Superior temporal gyrus (tissue), 1 donor: ENCODE data around the gene SLC12A7.
A peak's percentile ranks its signal among the peaks of the same experiment; 100 is the strongest.
"Not testable (repeated sequence)": the region's sequence is repeated elsewhere in the genome, so short reads cannot be mapped to it uniquely, and the experiment has no call there.

Experiments
- DNase-seq: peaks from one replicate; pipeline ENCODE4 v3.0.0-alpha.2; 2016; ENCODE audit errors: extremely low spot score

Gene SLC12A7

DNA sequence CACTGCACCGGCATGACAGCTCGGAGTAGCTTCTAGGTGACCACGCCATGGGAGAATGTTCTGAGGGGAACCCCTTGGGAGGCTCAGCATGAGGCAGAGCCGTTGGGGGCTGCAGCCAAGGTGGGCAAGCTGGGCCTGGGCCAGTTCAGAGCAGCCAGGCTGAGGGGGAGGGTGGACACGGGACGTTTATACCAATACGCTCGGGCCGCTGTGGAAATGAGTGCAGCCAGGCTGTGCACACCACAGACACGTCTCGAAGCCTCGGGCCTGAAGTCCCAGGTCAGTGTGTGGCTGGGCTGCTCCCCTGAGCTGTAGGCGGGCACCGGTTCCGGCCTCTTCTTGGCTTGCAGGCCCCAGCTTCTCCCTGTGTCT is 28.9 kb upstream of the SLC12A7 start:
- no peak for DNase-seq

DNA sequence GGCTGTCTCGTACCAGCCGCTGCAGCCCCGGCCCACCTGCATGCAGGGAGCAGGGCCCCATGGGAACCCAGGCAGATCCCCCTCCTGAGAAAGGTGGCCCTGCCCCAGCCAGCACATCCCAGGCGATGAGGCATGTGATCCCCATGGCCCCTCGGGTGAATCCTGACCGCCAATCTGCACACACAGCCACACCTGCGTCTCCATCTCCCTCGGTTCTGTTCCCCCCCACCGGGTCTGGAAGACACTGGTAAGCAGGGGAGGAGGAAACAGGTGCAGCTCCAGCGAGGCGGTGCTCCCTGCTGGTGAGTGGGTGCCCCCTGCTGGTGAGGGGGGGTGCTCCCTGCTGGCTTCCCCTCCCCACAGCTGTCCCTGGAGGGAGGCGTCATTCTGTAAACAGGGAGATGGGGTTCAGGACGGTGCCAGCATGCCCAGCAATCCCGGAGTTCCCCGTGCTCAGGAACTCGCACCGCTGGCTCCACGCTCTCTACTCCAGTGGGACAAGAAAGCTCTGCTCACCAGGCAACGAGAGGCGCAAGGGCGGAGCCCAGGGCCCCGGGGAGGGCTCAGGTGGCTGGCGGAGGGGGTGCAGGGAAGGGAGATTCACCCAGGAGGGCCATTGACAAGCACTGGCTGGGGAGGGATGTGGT is 28.4 kb upstream of the SLC12A7 start:
- peak; percentile 24 for DNase-seq

DNA sequence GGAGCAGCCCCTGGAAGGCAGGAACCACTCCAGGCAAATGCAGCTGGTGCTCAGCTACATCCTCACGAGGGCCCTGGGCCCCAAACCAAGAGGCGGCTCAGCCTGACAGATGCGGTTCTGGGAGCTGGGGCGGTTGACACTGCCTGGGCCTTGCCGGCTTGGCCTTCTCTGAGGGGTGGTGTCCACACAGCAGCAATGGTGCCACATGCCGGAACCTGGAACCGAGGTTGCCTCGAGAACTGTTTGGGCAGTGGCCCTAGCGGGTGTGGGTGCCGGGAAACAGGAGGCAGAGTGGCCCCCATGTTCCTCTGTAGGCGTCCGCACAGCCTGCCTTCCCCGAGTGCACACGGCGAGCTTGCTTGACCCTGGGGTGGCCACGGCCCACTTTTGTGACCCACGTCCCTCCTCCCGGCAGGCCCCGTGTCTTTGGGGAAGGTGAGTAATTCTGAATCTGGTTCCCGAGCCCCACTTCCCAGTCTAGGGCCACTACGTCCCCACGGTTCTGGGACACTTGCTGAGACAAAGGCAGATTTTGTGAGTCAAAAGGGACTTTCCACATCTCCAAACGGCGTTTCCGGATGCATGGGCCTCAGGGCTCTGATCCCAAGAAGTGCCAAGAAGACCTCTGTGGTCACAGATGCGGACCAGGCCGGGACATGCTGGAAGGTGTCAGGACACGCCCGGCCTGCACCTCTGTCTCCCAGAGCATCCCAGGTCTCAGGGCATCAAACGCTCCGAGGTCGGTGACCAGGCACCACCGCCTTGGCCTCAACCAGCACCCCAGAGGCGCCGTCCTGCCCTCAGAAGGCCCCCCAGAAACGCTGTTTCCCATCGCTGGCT is 27.7 kb upstream of the SLC12A7 start:
- no peak for DNase-seq

GRCh38 chr5:1138445-1139245 is 26.8 kb upstream of the SLC12A7 start:
- DNase-seq = no peak

- no peak for DNase-seq
Measured at GRCh38 chr5:1137567-1138444, 25.9 kb upstream of the SLC12A7 start.

- no peak for DNase-seq
Measured at GRCh38 chr5:1136814-1137213, 25.0 kb upstream of the SLC12A7 start.

DNA sequence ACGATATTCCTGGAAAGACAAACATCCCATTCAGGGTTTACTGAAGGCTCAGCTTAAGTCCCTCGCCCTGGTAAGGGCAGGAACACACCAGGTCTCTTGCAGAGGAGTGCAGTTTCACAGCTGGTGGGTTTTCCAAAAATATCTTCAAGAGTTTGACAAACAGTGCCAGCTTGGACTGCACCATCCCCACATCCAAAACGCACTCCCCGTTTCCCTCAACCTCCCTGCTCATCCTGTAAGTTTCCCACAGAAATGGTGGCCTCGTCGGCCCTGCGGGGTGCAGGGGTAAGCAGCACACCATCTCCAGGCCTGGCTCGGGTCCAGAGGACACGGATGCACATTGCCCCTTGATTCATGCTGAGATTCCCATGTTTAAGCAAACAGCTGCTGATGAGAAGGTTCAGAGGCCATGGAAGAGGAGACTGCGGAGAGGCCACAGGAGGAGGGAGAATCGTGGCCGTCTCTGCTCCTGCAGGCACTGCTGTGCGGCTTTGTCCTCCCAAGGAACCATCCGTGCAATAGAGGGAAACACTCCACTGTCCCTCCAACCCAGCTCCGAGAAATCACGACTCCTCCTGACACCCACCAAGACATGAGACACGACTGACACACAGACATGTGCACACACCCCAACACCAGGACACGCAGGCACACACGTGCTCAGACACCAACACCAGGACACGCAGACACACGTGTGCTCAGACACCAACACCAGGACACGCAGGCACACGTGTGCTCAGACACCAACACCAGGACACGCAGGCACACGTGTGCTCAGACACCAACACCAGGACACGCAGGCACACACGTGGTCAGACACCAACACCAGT is 24.0 kb upstream of the SLC12A7 start:
- DNase-seq = no peak

GRCh38 chr5:1134478-1134877 is 22.6 kb upstream of the SLC12A7 start:
- no peak for DNase-seq

DNA sequence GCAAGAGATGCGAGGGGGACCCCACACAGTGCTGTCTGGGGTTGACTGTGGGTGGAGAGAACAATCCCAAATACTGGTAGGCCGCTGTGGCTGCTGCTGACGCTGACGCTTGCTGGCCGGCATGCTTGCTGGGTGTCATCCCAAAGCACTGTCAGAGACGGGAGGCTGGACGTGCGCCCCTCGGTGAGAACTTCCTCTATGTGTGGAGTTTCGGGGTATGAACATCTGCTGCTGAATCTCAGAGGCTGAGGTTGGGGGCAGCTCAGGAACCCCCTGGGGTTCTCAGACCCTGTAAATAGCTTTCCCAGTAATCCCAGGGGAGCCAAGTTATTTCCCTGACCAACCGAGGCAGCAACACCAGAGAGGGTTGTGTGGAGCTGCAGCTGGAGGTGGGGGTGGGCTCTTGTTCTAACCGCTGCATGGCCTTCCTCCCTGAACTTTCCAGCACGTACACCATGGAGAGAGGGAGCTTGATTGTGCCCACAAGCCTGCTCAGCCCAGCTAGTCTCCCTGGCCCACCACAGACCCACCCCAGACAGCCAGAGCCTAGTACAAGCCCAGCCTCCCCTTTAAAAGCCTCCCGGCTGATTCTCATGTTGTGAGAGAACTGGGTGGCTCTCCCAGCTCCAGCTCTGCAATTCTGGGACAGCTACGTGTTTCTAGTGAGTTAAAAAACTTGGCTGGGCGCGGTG is 21.8 kb upstream of the SLC12A7 start:
- no peak for DNase-seq

- no peak for DNase-seq
Measured at GRCh38 chr5:1133108-1133507, 21.2 kb upstream of the SLC12A7 start.

GRCh38 chr5:1132570-1132969 is 20.7 kb upstream of the SLC12A7 start:
- DNase-seq = no peak

- no peak for DNase-seq
Measured at GRCh38 chr5:1131726-1132125, 19.9 kb upstream of the SLC12A7 start.

GRCh38 chr5:1131191-1131621 is 19.3 kb upstream of the SLC12A7 start:
- no peak for DNase-seq

GRCh38 chr5:1130218-1130946 is 18.5 kb upstream of the SLC12A7 start:
- DNase-seq = no peak

- DNase-seq = no peak
Measured at GRCh38 chr5:1129711-1130055, 17.8 kb upstream of the SLC12A7 start.

GRCh38 chr5:1128977-1129710 is 17.3 kb upstream of the SLC12A7 start:
- no peak for DNase-seq

DNA sequence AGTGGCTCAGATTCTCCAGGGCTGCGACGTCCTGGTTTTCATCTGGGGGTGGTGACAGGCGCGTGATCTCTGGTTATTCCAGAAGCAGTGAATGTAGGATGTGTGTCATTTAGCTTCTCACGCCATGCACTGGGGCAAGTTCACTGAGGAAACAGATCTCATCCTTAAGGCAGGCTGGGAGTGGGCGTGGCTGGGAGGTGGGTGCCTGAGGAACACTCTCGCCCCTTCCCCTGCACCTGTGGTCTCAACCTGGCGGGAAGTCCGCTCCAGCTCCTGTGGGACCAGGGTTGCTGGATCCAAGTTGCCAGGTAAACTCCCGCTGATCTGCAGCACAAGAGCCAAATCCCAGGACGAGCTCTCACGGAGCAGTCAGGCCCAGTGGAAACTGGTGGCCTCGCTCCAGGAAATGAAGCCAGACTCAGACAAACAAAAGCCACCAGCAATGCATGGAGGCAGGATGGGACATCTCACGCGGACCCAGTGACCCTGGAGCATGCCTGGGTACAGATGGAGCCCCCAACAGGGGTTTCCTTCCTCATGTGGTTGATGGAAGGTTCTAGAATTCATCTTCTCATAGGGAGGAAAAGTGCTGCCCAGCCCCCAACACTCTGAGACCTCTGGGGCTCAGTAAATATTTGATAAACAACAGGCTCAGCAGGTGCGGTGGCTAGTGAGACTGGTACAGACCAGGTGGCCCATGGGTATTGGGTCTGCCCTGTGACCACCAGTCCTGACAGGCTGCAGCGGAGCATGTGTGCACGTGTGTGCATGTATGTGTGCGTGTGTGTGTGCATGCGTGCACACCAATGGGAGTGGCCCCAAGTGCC is 16.3 kb upstream of the SLC12A7 start:
- no peak for DNase-seq

- not testable (repeated sequence) for DNase-seq
Measured at GRCh38 chr5:1125695-1126094, 13.8 kb upstream of the SLC12A7 start.
